Large intestine (tissue), 3 donors: ENCODE measurements around the gene FBXO40. TPM values are rescaled to one million over a fixed set of nuclear protein-coding genes. Genes with fewer than 3 reads are reported as not detected.

ENCODE experiments used
- DNase-seq, 2 donors: peaks; one replicate each; pipeline versions ENCODE4 v3.0.0 to v3.0.0-alpha.2; 2013
- H3K27ac ChIP-seq: one replicate; pipeline ENCODE4 v1.5.1; 2013; ENCODE audit warnings: low read length
- H3K27me3 ChIP-seq: 2 replicates; pipeline ENCODE4 v1.6.1; 2013; ENCODE audit warnings: low read length; ENCODE audit not compliant: control insufficient read depth, insufficient read depth
- H3K36me3 ChIP-seq: 2 replicates; pipeline ENCODE4 v1.6.1; 2013; ENCODE audit warnings: low read length; ENCODE audit not compliant: control insufficient read depth, insufficient read depth
- H3K4me1 ChIP-seq: one replicate; pipeline ENCODE4 v1.6.1; 2013; ENCODE audit warnings: low read length; ENCODE audit not compliant: control insufficient read depth, insufficient read depth
- H3K4me3 ChIP-seq: one replicate; pipeline ENCODE4 v1.5.1; 2013; ENCODE audit warnings: low read length
- H3K9me3 ChIP-seq: one replicate; pipeline ENCODE4 v1.6.1; 2013; ENCODE audit warnings: mild to moderate bottlenecking, low read depth, low read length, moderate library complexity; ENCODE audit not compliant: control insufficient read depth
- WGBS: methylation state at CpG from one replicate; pipeline ENCODE4 v1.1.5; 2013; ENCODE audit warnings: low lambda C conversion rate; ENCODE audit not compliant: insufficient coverage; 5-methylcytosine and 5-hydroxymethylcytosine counted together
- polyA plus RNA-seq: library from polyadenylated mRNA; unstranded; fragments of 120-200 nt; gene quantifications from one replicate; pipeline ENCODE4 v1.2.1, GENCODE V29; 2013

Gene FBXO40
- polyA plus RNA-seq, 1 donor: not detected

DNA sequence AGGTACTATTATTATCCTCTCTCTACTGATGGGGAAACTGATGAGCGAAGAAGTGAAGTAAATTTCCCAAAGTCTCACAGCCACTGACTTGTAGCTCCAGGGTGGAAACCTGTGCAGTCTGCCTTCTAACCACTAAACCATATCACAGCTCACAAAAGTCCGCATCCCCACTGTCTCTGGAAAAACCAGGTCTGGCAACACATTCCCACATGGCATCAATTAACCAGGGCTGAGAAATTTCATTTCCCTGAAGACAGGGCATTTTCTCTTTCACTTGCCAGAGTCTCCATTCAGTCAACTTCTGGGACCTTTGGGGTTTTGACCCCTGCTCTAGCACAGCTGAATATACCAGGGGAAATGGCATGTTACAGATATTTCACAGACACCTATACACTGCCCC, 26.5 kb downstream of the FBXO40 start:
- no peak for DNase-seq
- H3K36me3 ChIP-seq: no peaks in the 10 kb centered on the region
- no peak overlapping the region for H3K4me3 ChIP-seq
- no peaks in the 10 kb centered on the region for H3K4me1 ChIP-seq
- no CpG with 5 or more reads among the region's 2 CpGs for WGBS
- no peak overlapping the region for H3K27ac ChIP-seq
- H3K9me3 ChIP-seq: no peaks in the 10 kb centered on the region
- H3K27me3 ChIP-seq: no peaks in the 10 kb centered on the region

DNA sequence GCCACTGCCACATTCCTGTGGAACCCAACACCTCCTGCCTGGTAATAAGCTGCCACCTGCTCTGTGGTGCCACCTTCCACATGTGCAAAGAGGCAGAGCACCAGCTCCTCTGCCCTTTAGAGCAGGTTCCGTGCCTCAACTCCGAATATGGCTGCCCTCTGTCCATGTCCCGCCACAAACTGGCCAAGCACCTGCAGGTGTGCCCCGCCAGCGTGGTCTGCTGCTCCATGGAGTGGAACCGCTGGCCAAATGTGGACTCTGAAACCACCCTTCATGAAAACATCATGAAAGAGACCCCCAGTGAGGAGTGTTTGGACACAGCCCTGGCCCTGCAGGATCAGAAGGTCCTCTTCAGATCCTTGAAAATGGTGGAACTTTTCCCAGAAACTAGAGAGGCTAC, 28.3 kb downstream of the FBXO40 start:
- Histone ChIP-seq H3K4me3 (no peak overlapping the region), H3K9me3 (no peaks in the 10 kb centered on the region), H3K4me1 (no peaks in the 10 kb centered on the region), H3K36me3 (no peaks in the 10 kb centered on the region), H3K27ac (no peak overlapping the region), H3K27me3 (no peaks in the 10 kb centered on the region)
- DNase-seq: no peak
- WGBS: no CpG with 5 or more reads among the region's 6 CpGs

DNA sequence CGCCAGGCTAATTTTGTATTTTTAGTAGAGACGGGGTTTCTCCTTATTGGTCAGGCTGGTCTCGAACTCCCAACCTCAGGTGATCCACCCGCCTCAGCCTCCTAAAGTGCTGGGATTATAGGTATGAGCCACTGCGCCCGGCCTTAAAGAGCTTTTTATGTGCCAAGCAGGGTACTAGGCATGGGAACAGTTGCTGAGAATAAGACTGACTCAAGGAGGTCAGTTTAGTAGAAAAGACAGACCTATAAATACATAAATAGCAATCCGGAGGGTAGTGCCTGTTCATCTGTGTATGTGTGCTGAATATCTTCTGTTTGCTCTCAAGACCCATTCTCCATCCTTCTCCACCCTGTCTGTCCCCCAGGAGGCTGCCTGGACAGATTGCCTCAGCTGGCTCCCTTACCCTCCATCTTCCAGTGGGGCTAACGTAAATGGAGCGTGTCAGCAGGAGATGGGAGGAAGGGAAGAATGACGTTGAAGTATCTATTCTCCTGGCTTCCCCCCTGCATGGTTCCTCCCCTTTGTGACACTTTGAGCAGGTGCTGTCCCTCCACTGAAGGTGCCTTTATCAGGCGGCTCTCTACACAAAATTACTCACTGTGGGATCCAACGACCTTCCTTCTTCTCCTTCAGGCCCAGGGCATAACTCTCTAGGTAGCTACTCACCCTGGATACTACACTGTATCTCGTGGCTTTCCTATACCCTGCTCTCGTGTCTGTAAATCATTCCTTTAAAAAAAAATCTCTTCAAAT, 31.1 kb downstream of the FBXO40 start:
- WGBS: 29% methylated on average over 1 of the region's 14 CpGs
- Histone ChIP-seq H3K36me3 (no peaks in the 10 kb centered on the region), H3K4me1 (no peaks in the 10 kb centered on the region), H3K9me3 (no peaks in the 10 kb centered on the region), H3K27me3 (no peaks in the 10 kb centered on the region), H3K27ac (no peak overlapping the region), H3K4me3 (no peak overlapping the region)
- no peak for DNase-seq

DNA sequence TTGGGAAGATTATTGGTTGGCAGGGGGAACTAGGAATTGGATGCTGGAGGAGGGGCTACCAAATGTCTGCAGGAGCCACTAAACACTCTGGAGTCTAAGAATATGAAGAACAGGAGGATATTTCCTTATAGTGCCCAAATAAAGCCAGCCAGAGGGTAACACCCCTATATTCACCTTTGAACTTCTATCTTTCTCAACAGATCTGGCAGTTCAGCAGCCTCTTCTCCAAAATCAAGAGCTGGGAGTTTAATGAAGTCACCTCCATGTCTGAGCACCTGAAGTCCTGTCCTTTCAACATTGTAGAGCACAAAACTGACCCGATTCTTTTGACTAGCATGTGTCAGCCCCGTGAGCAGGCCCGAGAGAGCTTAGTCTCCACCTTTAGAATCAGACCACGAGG, 33.3 kb downstream of the FBXO40 start:
- DNase-seq: no peak
- no peaks in the 10 kb centered on the region for H3K4me1 ChIP-seq
- no peak overlapping the region for H3K27ac ChIP-seq
- WGBS: no CpG with 5 or more reads among the region's 4 CpGs
- H3K9me3 ChIP-seq: no peaks in the 10 kb centered on the region
- H3K36me3 ChIP-seq: no peaks in the 10 kb centered on the region
- no peaks in the 10 kb centered on the region for H3K27me3 ChIP-seq
- H3K4me3 ChIP-seq: no peak overlapping the region

DNA sequence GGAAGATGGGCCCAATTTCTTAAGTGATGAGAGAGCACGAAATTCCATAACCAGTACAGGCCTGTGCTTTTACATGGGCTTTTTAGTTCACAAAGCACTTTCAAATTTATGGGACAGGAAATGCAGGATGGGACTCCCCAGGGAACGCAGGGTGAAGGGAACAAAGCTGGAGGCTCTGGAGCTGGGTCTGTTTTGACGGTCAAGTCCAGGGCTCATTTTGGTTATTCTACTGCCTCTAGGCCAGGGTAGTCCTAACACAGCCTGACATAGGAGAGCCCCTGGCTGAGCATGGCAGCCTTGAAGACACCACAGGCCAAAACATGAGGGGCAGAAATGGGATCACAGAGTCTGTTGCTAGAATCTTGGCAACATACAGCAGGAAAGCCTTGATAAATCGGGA, 34.0 kb downstream of the FBXO40 start:
- DNase-seq: no peak
- Histone ChIP-seq H3K27ac (no peak overlapping the region), H3K27me3 (no peaks in the 10 kb centered on the region), H3K36me3 (no peaks in the 10 kb centered on the region), H3K4me1 (no peaks in the 10 kb centered on the region), H3K9me3 (no peaks in the 10 kb centered on the region), H3K4me3 (no peak overlapping the region)
- WGBS: 86% methylated on average over 1 of the region's 4 CpGs

DNA sequence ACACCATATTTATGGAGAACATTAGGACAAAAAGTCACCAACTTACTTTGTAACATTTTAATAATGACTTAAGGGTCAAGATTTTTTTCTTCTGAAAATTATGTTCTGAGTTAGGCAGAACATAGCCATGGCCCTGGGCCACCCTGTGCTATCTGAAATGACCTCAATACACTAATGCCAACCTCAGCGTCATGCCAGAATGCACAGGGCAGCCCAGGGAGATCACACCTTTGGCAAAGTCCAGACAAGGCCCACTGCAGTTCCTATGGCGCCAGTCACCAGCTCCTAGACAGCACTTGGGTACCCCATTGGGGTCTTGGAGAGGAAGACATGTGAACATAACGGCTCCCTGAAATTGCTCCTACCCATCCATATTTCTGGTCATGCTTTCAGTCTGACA, 34.4 kb downstream of the FBXO40 start:
- Histone ChIP-seq H3K9me3 (no peaks in the 10 kb centered on the region), H3K4me1 (no peaks in the 10 kb centered on the region), H3K36me3 (no peaks in the 10 kb centered on the region), H3K27me3 (no peaks in the 10 kb centered on the region), H3K4me3 (no peak overlapping the region), H3K27ac (no peak overlapping the region)
- no CpG with 5 or more reads among the region's 3 CpGs for WGBS
- DNase-seq: no peak

DNA sequence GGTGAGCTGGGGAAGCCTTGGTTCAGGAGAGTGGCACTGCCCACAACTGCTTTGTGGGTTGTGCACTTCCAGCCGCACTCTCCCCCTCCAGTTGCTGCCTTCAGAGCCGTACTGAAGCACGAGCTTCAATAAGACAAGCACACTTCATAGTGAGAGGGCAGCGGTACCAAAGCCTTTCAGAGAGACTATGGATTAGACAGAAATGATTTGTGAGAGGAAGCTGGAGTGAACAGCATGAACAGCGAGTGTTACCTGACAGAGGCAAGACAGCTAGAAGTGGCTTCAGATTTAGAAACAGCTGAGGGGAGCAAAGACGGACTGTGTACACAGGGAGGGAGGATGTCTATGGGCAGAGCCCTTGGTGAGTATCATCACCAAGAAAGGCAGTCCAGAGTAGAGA, 36.4 kb downstream of the FBXO40 start:
- H3K27me3 ChIP-seq: no peaks in the 10 kb centered on the region
- H3K27ac ChIP-seq: no peak overlapping the region
- DNase-seq: no peak
- H3K9me3 ChIP-seq: no peaks in the 10 kb centered on the region
- no peaks in the 10 kb centered on the region for H3K4me1 ChIP-seq
- H3K36me3 ChIP-seq: no peaks in the 10 kb centered on the region
- no peak overlapping the region for H3K4me3 ChIP-seq
- 60% methylated on average over 1 of the region's 6 CpGs for WGBS

DNA sequence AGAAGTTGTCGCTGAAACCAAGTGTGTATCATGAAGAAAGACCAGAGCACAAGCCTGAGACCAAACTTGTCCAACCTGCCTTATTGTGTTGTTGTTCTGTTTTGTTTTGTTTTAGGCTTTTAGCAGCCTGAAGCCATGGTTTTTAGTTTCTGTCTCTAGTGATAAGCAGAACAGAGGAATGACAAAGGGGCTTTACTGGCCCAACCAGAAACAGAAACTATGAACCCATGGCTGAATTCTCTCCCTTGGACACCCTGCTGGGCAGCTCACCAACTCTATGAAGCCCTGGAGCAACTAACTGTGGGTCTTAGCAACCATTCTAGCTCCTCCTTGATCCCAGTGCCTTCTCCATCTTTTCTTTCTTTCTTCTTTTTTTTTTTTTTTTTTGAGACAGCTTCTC, 37.2 kb downstream of the FBXO40 start:
- no peaks in the 10 kb centered on the region for H3K36me3 ChIP-seq
- no CpG with 5 or more reads among the region's 1 CpG for WGBS
- H3K27me3 ChIP-seq: no peaks in the 10 kb centered on the region
- DNase-seq: no peak
- no peak overlapping the region for H3K4me3 ChIP-seq
- no peak overlapping the region for H3K27ac ChIP-seq
- no peaks in the 10 kb centered on the region for H3K9me3 ChIP-seq
- H3K4me1 ChIP-seq: no peaks in the 10 kb centered on the region

DNA sequence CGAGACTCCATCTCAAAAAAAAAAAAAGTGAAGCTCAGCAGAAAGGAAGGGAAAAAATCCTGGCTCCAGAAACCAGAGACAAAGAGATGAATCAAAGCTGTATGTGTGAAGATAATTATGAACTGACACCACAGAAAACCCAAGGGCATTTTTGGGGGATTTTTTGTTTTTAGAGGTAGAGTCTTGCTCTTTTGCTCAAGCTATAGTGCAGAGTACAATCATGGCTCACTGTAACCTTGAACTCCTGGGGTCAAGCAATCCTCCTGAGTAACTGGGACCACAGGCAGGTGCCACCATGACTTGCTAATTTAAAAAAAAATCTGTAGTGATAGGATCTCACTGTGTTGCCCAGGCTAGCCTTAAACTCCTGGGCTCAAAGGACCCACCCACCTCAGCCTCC, 44.7 kb downstream of the FBXO40 start:
- no peak for DNase-seq
- Histone ChIP-seq H3K27me3 (no peaks in the 10 kb centered on the region), H3K4me3 (no peak overlapping the region), H3K27ac (no peak overlapping the region), H3K36me3 (no peaks in the 10 kb centered on the region), H3K9me3 (no peaks in the 10 kb centered on the region), H3K4me1 (no peaks in the 10 kb centered on the region)
- no CpG with 5 or more reads among the region's 1 CpG for WGBS

DNA sequence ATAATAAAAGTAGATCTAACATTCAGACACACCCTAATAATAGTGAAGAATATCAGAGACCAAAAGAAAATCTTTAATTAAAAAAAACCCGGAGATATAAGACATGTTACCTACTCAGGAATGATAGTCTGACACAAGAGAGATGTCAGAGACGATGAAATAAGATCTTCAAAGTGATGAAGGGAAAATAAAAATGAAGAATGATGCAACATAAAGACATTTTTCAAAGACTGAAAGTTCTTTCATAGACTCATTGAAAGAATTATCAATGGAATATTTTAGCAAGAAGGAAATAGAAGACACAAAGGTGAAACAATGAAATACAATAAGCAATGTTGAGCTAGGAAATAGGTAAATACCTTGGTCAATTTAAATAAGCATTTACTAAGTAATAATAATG, 47.9 kb downstream of the FBXO40 start:
- no peaks in the 10 kb centered on the region for H3K27me3 ChIP-seq
- H3K4me1 ChIP-seq: no peaks in the 10 kb centered on the region
- no peak overlapping the region for H3K27ac ChIP-seq
- no peak for DNase-seq
- H3K4me3 ChIP-seq: no peak overlapping the region
- no peaks in the 10 kb centered on the region for H3K36me3 ChIP-seq
- 84% methylated on average over 2 of the region's 2 CpGs for WGBS
- no peaks in the 10 kb centered on the region for H3K9me3 ChIP-seq

DNA sequence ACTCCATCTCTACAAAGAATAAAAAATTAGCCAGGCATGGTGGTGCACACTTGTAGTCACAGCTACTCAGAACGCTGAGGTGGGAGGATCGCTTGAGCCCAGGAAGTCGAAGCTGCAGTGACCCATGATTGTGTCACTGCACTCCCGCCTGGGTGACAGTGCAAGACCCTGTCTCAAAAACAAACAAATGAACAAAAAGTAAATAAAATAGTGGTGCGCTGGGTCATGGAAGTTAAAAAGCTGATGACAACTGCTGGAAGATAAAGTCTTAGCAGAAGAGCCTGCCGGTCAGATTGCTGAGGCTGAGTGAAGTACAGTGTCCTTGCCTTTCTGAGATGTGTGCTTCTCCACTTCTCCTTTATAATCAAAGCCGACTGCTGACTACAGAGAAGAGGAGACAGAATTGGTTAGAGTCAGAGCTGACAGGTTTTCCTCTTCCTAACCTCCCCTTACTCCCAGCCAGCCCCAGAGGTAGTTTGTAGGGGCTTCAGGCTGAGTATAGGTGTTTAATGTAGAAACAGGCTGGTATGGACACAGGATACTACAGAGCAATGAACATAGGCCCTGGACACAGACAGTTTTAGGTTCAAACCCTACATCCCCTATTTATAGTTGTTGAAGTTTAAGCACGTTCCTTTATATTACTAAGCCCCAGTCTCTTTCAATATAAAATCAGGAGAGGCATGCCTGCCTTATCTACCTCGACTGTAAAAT, 49.6 kb downstream of the FBXO40 start:
- H3K4me1 ChIP-seq: no peaks in the 10 kb centered on the region
- no peaks in the 10 kb centered on the region for H3K27me3 ChIP-seq
- DNase-seq: no peak
- no peak overlapping the region for H3K27ac ChIP-seq
- H3K36me3 ChIP-seq: no peaks in the 10 kb centered on the region
- no peaks in the 10 kb centered on the region for H3K9me3 ChIP-seq
- H3K4me3 ChIP-seq: no peak overlapping the region
- no CpG with 5 or more reads among the region's 9 CpGs for WGBS
